Liver (tissue), 3 donors: ENCODE measurements around the gene RIT2.

Experiments
- CTCF ChIP-seq: fragments of 150-350 bp; IDR thresholded peaks from 2 replicates; pipeline ENCODE4 v1.5.1; 2017; ENCODE audit warnings: improper control_type of control experiment, low read depth, low read length; ENCODE audit not compliant: missing input control
- EGR1 ChIP-seq, 2 donors: IDR thresholded peaks; 2 replicates each; pipeline ENCODE4 v1.6.1; 2016 to 2018; ENCODE audit warnings: antibody characterized with exemption in 2 of 2, low read depth in 2 of 2
- FOXA1 ChIP-seq: IDR thresholded peaks from 2 replicates; pipeline ENCODE4 v1.6.1; 2016; ENCODE audit warnings: antibody characterized with exemption
- GABPA ChIP-seq, 2 donors: IDR thresholded peaks in 1 of 2; conservative IDR thresholded peaks in 1 of 2; 2 replicates each; pipeline ENCODE4 v1.6.1; 2016; ENCODE audit warnings: antibody characterized with exemption in 2 of 2, mild to moderate bottlenecking in 1 of 2, moderate library complexity in 1 of 2
- JUND ChIP-seq, 2 donors: IDR thresholded peaks; 2 replicates each; pipeline ENCODE4 v1.6.1; 2016; ENCODE audit warnings: antibody characterized with exemption in 2 of 2
- MAX ChIP-seq: IDR thresholded peaks from 2 replicates; pipeline ENCODE4 v1.6.1; 2016; ENCODE audit warnings: antibody characterized with exemption
- RAD21 ChIP-seq, 2 donors: IDR thresholded peaks; 2 replicates each; pipeline ENCODE4 v1.6.1; 2016; ENCODE audit warnings: antibody characterized with exemption in 2 of 2, mild to moderate bottlenecking in 2 of 2
- REST ChIP-seq: IDR thresholded peaks from 2 replicates; pipeline ENCODE4 v1.6.1; 2016; ENCODE audit warnings: antibody characterized with exemption, mild to moderate bottlenecking
- RXRA ChIP-seq, 2 donors: IDR thresholded peaks; 2 replicates each; pipeline ENCODE4 v1.6.1; 2017 to 2018; ENCODE audit warnings: antibody characterized with exemption in 2 of 2, mild to moderate bottlenecking in 1 of 2
- SP1 ChIP-seq: IDR thresholded peaks from 2 replicates; pipeline ENCODE4 v1.6.1; 2018; ENCODE audit warnings: antibody characterized with exemption, mild to moderate bottlenecking
- TAF1 ChIP-seq: conservative IDR thresholded peaks from 2 replicates; pipeline ENCODE4 v1.6.1; 2016; ENCODE audit warnings: antibody characterized with exemption, mild to moderate bottlenecking
- YY1 ChIP-seq: IDR thresholded peaks from 2 replicates; pipeline ENCODE4 v1.6.1; 2016; ENCODE audit warnings: antibody characterized with exemption, mild to moderate bottlenecking
- ZBTB33 ChIP-seq: IDR thresholded peaks from 2 replicates; pipeline ENCODE4 v1.6.1; 2016; ENCODE audit warnings: antibody characterized with exemption
- donor health status: healthy.
- donor health status: healthy.

GRCh38 chr18:42936289-42936688 is 179.2 kb downstream of the RIT2 start:
- no peak for TF ChIP-seq CTCF
- TF ChIP-seq MAX: no peak
- no peak for TF ChIP-seq TAF1
- no peak for TF ChIP-seq YY1
- no peak for TF ChIP-seq SP1
- no peak for TF ChIP-seq EGR1 (IDR thresholded peaks at IDR 0.05; ENCODE audit: low read depth in 2 of 2)
- no peak for TF ChIP-seq ZBTB33
- TF ChIP-seq FOXA1: no peak
- TF ChIP-seq JUND (IDR thresholded peaks at IDR 0.05): no peak
- no peak for TF ChIP-seq REST
- TF ChIP-seq RXRA (IDR thresholded peaks at IDR 0.05): no peak
- no peak for TF ChIP-seq GABPA (IDR thresholded peaks at IDR 0.05 in 1 of 2, conservative IDR thresholded peaks at IDR 0.05 in 1 of 2)
- TF ChIP-seq RAD21 (IDR thresholded peaks at IDR 0.05): no peak
